Activated naive CD4-positive, alpha-beta T cell treated with Interleukin-2 at 50 U/mL for 16 hours (primary cell): ENCODE measurements around the gene PLD4.

Source experiments
- DNase-seq: peaks from one replicate; pipeline ENCODE4 v3.0.0-alpha.2; 2020

PLD4 gene

DNA sequence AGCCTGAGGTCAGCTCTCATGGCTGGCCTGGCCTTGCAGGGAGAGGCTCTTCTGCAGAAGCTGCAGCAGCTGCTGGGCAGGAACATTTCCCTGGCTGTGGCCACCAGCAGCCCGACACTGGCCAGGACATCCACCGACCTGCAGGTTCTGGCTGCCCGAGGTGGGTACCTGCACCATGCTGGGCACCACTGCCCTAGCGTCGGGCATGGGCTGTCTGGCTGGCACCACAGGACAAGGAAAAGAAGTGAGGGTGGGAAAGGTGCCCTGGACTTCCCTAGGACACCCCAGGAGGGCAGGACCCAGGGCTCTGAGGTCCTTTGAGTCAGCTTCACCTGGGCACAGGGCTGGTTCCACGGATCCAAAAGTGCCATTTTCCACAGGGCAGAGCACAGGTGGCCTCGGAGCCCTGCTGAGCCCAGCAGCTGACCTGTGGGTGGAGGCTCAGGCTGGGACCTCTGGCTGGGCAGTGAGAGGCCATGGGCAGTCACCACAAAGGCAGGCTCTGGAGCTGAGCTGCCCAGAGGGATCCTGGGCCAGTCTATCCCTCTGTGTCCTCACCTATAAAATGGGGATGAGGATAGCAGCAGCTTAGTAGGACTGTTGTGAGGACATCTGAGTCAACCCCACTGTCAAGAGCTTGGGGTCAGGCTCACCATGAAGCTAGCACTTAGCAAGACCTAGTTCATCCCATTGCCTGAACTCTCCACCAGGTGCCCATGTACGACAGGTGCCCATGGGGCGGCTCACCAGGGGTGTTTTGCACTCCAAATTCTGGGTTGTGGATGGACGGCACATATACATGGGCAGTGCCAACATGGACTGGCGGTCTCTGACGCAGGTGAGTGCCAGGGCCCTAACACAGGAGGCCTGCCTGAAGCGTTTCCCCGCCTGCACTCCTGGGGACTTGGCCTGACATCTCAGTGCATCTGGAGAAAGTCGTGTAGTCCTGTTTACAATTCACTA lies 4.9 kb downstream of the PLD4 start:
- DNase-seq: no peak

DNA sequence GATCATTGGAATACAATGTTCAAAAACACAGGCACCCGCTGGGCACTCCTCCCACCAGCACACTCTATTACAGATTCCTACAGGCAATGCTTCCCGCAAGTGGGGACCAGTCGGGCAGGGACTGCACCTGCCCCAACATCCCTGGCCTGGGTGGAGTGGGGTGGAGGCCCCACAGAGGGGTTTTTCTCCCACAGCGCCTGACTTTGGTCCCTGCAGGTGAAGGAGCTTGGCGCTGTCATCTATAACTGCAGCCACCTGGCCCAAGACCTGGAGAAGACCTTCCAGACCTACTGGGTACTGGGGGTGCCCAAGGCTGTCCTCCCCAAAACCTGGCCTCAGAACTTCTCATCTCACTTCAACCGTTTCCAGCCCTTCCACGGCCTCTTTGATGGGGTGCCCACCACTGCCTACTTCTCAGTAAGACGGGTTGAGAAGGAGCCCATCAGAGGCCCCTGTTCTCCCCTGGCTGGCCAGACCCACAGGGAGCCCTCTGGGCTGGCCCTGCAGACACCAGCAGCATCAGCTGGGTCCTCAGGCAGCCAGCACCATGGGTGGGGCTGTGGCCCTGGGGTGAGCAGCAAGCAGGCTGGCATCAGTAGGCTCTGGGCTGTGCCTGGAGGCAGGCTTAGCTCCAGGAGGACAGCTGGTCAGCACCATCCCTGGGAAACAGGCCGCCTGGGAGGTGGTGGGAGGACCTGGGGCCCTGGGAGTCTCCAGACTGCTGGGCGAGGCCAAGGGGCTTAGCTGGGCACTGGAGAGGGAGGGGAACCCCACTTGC lies 6.0 kb downstream of the PLD4 start:
- no peak for DNase-seq

DNA sequence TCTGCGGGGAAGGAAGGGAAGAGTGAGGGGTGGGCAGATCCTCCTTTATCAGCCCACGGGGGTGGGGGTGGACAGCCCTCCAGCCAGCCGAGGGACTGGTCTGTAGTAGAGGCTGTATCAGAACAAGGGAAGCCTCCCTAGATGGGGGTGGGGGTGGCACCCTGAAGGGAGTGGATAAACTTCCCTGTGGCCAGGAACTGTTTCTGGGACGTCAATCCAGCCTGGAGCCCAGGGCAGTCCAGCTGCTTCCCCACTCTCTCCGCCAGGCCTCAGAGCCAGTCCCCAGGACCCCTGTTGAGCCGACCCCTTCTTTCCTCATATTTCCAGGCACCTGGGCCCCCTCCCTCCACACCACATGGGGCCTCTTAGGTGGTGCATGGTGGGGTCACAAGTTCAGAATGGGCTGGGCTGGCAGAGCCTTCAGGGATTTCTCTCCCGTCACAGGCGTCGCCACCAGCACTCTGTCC lies 6.7 kb downstream of the PLD4 start:
- no peak for DNase-seq

DNA sequence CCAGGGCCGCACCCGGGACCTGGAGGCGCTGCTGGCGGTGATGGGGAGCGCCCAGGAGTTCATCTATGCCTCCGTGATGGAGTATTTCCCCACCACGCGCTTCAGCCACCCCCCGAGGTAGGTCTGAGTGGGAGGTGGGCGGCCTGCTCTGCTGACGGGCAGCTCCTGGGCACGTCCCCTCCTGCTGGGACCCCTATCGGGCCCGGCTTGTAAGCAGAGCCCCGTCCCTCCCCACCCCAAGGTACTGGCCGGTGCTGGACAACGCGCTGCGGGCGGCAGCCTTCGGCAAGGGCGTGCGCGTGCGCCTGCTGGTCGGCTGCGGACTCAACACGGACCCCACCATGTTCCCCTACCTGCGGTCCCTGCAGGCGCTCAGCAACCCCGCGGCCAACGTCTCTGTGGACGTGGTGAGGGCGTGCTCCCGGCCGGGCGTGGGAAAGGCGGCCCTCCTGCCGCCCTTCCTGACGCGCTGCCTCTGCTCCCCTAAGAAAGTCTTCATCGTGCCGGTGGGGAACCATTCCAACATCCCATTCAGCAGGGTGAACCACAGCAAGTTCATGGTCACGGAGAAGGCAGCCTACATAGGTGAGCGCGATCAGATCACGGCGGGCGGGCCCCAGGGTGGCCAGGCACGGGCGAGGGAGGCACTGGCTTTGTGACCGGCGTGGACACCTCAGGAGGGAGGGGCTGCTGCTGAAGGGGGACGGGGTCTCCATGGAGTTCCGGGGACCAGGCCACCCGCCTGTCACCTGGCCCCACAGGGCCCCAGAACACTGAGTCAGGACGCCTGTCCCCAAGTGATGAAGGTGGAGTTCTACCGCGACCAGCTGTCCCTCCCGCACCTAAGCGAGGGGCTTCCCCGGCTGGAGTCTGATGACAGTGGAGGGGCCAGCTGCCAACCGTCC lies 7.3 kb downstream of the PLD4 start:
- no peak for DNase-seq

DNA sequence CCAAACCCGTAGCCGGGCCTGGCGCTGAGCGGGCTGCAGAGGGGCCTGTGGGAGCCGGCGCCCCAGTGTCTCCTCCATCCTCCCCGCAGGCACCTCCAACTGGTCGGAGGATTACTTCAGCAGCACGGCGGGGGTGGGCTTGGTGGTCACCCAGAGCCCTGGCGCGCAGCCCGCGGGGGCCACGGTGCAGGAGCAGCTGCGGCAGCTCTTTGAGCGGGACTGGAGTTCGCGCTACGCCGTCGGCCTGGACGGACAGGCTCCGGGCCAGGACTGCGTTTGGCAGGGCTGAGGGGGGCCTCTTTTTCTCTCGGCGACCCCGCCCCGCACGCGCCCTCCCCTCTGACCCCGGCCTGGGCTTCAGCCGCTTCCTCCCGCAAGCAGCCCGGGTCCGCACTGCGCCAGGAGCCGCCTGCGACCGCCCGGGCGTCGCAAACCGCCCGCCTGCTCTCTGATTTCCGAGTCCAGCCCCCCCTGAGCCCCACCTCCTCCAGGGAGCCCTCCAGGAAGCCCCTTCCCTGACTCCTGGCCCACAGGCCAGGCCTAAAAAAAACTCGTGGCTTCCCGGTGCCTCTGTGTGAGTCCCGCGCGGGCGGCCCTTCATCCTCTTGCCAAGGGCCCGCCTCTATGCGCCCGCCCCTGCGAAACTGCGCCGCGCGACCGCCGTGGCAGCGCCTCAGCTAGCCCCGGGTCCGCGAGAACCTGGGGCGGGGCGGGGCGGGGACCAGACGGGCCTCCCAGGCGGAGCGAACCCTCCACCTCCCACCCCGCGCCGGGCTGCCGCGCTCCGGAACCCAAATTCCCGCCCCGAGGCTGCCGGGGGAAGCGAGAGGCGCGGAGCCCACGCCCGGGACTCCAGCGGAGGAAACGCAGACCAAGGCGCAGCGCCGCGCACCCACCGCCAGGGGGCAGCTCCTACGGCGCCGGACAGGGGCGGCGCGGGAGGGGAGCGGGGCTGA lies 8.3 kb downstream of the PLD4 start:
- DNase-seq: peak; percentile 89

DNA sequence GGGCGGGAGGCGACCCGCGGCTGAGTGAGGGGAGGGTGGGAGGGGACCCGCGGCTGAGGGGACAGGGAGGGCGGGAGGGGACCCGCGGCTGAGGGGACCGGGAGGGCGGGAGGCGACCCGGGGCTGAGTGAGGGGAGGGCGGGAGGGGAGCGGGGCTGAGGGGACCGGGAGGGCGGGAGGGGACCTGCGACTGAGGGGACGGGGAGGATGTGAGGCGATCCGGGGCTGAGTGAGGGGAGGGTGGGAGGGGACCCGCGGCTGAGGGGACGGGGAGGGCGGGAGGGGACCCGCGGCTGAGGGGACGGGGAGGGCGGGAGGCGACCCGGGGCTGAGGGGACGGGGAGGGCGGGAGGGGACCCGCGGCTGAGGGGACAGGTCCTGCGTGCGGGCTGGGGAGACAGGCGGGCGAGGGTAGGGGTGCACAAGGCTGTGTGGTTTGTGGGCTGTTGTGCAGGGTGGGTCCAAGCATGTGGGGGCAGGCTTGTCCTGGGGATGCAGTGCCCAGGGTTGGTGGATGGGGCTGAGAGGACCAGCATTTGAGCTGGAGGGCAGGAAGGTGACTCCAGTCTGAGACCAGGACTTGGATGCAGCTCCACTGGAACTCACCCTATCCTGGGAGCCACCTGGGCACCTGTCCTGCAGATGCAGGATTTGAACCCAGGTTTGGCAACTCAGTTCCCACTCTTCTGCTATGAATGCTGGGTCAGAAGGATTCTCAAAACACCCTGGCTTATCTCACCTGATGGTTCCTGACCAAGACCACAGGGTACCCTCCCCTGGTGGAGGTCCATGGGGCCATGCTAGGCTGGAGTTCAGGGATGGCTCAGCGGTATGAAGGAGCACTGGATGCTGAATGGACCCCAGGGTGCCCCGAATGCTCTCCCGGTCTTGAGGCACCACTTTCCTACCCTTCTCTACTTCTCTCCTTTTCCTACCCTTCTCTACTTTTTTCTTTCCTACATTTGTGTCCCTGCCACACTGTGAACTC lies 9.4 kb downstream of the PLD4 start:
- DNase-seq: no peak

DNA sequence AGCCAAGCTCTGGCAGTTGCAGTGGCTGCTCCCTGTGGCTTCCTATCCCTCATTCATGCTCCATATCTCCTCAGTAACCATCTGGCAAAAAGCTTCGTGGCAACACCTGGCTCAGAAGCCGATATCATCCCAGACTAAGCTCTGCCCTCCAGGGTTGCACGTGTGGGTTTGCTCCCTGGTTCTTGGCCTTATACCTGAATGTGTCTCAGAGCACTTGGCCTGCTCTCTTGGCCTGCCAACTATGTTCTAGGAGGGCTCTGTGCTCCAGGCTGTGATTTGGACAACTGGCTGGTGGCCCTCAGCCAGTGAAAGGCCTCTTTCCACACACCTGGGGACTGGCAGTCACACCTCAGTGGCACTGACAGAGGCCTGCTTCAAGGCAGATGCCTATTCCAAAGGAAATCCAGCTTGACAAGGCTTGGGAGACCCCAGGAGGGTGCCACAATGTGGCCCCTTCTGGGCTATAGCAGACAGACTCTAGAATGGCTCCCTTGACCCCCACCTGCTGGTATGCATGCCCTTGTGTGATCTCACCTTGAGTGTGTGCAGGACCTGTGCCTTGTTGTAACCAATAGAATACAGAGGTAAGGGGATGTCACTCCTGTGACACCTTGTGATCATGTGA lies 10.5 kb downstream of the PLD4 start:
- DNase-seq: no peak

DNA sequence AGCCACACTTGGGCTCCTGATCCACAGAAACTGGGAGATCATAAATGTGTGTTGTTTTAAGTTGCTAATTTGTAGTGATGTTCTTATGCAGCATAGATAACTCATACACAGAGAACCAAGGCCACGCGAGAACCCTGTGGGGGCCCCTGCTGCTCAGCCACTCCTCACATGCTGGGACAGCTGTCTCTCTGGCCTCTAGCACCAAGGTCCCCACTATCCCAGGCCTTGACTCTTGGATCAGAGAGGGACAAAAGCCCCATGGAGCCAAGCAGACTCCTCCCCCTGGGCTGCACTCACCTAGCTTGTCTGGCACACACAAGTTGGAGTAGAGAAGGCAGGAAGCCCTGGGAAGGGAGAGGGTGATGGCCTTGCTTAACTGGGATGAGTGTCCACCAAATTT lies 11.3 kb downstream of the PLD4 start:
- no peak for DNase-seq

DNA sequence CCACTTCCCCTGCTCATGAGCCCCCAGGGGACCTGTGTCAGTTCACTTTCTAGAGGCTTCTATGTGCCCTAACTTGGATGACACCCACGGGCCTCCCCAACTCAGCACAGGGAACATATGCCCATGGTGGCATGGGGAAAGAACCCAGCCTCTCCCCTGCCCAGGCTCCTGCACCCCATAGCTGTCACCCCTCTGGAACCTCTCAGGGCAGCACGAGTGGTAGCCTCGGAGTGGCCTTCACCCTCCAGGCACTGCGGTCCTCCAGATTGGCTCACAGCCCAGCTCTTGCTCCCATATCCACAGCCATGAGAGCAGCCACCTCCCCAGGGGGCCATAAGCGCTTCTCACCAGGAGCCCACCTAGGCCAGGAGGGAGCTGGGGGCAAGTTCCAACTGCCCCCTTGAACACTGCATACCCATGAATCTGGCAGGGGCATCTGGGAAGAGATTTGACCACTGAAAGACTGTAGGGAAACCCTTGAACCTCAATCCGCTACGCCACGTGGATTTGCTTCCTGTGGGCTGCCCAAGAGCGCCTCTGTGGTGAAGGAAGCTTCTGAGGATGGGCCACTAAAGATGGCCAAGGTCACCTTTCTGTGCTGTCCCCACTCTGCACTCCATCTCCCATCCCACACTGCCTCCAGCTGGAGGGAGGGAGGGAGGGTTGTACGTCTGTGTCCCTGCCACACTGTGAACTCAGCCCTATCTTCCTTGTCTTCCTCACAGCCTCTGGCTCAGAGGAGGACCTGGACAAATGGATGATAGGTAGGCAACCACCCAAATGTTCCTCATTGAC lies 11.9 kb downstream of the PLD4 start:
- DNase-seq: no peak

DNA sequence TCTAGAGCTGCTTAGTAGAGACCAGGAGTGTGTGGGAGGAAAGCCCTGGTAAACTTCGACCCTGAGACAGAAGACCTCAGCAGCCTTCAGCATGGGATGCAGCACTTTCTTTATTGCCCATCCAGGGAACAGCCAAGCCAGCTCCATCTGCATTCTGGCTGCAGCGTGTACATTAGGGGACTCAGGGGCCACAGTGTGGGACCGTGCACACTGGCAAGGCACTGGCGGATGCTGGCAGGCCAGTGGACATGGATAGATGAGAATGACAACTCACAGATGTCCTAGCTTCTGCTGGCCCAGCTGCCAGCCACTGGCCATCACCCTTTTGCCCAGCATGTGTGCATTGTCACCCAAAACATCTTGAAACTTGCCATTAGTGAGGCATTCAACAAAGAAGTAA lies 12.5 kb downstream of the PLD4 start:
- no peak for DNase-seq

DNA sequence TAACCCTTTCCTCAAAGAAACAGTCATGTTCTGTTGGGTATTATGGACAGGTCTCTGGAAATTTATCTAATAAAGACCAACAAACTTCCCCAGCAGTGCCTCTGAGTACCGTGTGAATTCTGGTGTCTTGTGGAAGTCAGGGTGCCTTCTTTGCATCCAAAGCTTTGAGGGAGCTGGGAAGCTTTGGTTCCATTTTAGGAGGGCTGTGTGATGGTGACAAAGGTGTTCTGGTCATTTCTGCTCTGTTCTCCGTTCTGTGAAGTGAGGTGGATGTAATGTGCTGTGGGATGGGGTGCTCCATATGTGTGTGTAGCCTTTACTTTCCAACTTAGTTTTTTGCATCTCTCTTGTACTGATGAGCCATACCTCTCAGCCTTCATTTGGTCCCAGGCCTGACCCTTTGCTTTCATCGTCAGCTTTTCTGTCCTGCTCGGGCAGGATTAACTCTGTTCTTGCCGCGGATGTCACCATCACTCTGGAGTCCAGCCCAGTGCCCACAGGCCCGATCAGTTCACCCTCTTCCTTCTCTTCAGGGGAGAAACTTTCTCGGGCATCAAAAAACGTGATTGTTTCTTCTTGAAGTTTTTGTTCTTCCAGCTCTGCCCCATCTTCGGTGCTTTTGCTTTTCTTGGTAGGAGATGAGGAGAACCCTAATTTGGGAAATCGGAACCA lies 13.2 kb downstream of the PLD4 start:
- DNase-seq: no peak

DNA sequence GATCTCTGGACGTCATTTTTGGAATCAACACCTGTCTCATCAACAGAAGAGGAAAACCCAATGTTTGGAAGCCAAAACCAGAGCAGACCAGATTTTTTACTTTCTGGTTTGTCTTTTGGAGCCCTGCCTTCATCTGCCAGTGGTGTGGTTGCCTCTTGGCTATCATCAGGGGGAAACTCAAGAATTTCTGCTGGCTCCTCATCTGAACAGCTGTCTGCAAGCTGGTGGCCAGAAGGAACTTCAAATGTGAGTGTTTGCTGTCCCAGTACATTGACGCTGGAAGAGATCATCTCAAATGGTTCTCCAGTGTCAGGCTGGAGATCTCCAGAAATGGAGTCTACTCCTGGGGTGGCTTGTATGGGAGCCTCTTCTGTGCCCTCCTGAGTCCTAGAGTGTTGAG lies 13.8 kb downstream of the PLD4 start:
- no peak for DNase-seq

DNA sequence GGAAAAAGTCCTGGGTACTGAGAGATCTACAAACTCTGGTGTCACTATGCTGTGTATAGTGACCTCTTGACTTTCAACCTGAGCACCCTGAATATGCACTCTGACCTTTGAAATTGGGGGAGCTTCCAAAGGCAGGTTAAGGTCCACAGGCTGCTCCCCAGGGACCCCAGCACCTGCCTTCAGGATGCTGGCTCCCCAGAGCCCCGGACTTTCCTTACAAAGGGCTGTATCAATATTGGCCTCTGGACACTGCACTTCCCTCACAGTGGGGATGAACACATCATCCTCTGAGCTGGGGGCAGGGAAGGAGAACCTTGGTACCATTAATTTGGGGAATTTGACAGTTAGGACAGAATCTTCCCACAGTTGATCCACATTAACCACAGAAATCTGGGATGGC lies 14.3 kb downstream of the PLD4 start:
- DNase-seq: no peak

DNA sequence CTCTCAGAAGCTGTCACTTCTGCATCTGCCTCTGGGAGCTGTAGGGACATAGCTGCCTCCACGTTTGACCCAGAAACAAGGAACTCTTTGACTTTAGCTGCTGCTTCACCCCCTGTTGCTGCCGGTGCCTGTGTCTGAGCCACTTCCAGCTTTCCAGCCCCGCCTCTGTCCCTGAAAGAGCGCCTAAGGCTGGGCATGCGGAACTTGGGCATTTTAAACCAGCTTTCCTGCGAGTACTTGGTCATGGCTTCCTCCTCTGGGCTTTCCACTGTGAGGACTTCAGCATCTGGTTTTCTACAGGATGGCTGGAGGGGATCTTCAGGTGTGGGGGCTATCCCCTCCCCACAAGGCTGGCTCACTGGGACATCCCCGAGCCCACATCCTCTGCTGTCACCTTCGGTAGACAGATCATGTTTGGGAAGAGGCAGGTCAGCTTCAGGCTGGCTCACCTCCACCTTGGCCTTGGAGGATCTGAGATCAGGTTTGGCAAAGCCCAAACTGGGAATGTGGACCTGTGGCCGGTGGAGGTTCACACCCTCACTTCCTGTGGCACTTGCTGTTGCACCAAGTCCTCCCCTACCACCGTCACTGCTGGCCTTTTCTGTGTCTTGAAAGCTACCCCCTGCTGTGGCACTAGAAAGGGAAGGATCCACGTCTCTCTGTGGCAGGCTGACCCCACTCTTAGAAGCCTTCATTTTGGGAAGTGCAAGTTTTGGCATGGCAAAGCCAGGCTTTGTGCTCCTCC lies 15.2 kb downstream of the PLD4 start:
- no peak for DNase-seq

DNA sequence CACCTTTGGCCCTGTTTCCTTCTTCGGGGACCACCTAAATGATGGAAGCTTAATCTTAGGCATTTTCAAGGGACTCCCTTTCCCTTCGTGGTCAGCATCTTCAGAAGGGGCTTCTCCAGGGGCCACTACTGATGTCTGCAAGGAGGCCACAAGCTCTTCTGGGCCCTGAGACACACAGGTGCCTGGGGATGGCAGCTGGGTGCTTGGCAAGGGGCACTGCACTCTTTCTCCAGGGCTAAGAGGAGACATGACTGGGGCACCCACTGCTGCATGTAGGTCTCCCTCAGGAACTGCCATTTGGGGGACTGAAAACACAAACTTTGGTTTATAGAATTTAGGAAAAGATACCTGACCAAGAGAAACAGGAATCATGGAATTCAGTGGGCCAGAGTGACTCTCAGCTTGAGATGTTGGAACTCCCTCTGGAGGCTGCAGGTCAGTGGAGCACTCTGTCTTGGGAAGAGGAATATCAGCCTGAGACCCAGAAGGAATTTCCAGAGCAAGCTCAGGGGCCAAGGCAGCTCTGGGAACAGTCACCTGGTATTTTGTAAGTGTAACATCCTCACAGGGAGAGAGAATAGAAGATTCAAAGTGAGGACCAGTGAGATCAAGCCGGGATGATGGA lies 16.0 kb downstream of the PLD4 start:
- DNase-seq: no peak

DNA sequence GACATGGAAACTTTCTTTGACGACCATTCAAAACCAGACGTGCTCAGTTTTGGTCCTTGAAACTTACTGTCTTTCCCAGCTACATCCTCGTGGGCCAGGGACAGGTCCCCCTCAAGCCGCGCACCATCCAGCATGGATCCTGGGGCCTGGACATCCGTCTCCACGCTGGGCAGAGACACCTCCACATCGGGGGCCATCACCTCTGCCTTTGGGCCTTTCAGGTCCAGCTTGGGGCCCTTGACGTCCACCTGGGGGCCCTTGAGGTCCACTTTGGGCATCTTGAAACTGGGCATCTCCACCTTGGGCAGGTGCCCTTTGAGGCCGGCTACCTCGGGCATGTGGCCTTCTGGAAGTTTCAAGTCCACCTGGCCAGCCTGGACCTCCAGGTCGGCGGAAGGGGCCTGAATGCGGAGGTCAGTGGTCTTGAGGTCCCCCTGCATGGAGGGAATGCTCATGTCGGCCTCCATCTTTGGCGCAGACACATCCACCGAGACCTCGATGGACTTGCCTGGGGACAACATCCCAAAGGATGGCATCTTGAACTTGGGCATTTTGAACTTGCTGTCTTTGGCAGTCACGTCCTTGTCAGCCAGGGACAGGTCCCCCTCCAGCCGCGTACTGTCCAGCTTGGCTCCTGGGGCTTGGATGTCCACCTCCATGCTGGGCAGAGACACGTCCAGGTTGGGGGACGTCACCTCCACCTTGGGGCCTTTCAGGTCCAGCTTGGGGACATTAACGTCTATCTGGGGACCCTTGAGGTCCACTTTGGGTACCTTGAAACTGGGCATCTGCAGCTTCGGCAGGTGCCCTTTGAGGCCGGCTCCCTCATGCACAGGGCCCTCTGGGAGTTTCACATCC lies 17.1 kb downstream of the PLD4 start:
- no peak for DNase-seq
